Measurements from ENCODE around the gene KDM5B.

- TF ChIP-seq, protein P1, sequence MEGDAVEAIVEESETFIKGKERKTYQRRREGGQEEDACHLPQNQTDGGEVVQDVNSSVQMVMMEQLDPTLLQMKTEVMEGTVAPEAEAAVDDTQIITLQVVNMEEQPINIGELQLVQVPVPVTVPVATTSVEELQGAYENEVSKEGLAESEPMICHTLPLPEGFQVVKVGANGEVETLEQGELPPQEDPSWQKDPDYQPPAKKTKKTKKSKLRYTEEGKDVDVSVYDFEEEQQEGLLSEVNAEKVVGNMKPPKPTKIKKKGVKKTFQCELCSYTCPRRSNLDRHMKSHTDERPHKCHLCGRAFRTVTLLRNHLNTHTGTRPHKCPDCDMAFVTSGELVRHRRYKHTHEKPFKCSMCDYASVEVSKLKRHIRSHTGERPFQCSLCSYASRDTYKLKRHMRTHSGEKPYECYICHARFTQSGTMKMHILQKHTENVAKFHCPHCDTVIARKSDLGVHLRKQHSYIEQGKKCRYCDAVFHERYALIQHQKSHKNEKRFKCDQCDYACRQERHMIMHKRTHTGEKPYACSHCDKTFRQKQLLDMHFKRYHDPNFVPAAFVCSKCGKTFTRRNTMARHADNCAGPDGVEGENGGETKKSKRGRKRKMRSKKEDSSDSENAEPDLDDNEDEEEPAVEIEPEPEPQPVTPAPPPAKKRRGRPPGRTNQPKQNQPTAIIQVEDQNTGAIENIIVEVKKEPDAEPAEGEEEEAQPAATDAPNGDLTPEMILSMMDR (IDR thresholded peaks at IDR 0.05; ENCODE audit: poor library complexity): no peak
- no peak for TF ChIP-seq EZH2 (IDR thresholded peaks at IDR 0.05; ENCODE audit: borderline replicate concordance)
These were observed 2.5 kb upstream of the KDM5B start, which contains the start of gene PCAT6 for GRCh38 chr1:202810615-202811295.

Data from hepatocyte (in vitro differentiated cells).